Activated CD8-positive, alpha-beta memory T cell treated with anti-CD3 and anti-CD28 coated beads, Interleukin-2, amount 50 U/mL, for 1 hour (primary cell): ENCODE data around the gene CLMN.
"Not testable (repeated sequence)": the region's sequence is repeated elsewhere in the genome, so short reads cannot be mapped to it uniquely, and the experiment has no call there.

Source experiments
- DNase-seq: peaks from one replicate; pipeline ENCODE4 v3.0.0-alpha.2; 2020; ENCODE audit errors: extremely low read depth

Gene CLMN

DNA sequence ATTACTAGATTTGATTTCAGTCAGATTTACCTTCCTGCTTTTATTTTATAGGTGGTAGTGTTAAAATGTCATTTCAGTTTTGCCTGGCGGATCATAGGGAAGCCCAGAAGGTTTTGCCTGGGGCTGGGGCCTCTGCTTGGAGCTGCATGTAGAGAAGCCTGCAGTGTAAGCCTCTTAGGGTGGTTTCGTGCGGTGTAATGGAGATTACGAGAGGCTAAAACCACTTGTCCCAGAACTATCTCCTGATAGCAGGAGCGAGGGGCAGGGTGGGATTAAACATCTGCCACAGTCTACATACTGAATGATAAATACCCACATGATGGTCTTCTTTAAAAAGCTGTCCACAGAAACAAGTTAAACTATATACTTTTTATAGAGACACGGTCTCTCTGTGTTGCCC, 127.4 kb downstream of the CLMN start:
- DNase-seq: no peak

DNA sequence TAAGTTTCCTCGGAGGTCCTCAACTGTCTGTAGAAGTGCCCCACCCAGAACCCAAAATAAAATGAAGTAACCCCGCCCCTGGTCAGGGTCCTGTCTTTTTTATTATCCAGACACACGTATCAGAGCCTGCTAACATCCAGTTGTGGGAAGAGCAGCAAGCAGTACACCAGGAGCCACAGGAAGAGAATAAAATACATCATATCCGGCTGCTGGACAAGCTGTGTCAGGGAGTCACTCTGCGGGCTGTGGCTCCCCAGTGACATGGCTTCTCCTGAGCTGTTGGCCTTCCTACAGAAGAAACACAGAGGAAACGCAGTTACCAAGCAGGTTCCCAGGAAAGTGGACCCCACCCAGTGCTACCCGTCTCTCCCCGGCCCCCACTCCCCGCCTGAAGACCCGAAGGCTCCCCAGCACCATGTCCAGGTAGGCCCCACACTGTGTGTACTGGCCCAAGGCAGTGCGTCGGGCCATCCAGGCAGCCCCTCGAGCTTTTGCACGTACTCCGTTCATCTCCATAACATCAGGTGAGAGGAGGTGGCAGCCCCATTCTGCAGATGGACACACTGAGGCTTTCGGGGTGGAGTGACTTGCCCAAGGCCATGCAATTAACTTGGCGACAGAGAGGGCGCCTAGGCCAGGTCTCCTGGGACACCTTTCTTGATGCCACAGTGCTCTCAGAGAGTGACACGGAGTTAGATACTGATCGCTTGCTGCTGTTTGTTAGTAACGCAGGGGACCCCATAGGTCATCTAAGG, 128.1 kb downstream of the CLMN start:
- DNase-seq: no peak

DNA sequence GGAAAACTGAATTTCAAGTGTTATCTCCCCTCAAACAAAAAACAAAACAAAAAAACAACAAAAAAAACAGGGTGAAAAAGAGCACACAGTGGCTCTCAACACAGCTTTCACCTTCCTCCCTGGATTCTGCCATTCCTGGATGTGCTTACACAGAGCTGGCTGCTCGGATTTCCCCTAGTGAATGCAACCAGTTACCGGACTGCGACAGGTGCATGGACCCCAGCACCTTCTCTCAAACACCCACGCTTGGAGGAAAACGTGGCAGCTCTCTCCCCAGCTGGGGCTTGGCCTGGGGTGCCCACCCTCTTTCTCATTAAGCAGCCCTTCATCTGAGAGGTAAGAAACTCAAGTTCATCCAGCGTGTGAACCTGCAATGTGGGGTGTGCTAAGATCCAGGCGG, 128.9 kb downstream of the CLMN start:
- DNase-seq: no peak

DNA sequence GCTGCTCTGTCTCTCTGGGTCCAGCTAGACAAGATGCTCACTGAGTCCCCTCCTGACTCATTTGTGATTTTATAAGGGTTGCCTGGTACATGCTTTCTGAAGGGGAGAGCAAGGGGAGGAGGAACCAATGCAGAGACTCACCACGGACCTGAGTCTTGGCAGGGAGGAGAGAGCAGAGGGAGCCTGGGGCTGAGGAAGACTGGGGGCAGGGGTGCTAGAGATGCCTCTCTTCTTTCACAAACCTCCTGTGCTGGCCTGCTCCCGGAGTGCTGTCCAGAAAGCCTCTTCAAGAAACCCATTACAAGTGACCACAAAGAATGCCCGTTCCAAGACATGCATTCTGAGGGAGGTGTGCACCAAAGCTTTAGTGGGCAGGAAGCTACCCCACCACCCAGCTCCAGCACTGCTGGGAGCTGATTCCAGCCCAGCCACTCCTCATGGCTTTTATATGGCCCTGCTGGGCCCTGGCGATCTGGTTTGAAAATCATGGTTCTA, 129.3 kb downstream of the CLMN start:
- no peak for DNase-seq

DNA sequence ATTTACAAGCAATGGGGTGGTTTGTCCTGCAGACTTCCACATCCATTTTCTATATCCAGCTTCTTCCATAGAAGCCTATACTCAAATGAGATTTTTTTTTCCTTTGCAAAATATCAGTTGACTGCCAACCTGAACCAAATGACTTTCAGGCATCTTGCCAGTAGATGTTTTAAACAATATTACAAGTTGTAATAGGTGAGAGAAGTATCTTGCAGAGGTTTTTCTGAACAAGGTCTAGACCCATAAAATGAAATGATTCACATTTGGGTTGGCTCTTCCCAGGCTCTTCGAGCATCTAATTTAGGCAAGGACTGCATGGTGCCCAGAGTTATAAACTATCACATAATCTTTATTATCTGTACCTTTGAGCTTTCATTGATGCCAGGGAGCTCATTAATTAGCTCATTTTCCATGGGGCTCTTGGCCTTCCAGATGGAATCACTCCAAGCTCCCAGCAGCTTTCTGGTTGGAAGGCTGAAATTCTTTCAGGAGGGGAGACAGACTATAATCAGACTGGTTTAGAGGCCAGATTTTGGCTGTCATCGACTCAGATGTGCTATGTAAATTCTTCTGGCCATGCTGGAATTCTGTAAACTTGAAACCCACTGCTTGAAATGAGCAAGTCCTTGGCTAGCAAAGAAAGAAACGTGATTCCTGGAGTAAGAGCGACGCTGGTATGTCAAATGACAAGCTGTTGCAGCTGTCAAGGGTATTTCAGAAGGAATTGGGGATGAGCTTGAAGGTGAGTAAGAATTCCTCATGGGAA, 130.2 kb downstream of the CLMN start:
- no peak for DNase-seq

DNA sequence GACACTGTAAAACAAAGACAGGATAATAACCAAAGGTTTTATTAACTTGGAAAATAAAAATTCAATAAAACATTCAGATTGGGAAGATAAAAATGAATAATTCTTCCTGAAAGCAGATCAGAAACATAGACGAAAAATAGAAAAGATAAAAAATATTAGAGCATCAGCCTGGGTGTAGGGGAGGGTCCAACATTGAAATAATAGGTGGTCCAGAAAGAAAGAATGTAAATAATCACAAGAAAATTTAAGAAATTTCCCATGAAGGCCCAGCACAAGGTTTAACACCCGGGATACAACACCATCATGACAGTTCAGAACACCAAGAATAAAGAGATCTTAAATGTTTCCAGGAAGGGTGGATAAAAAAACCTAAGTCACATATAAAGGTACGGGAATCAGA, 131.3 kb downstream of the CLMN start:
- DNase-seq: no peak

DNA sequence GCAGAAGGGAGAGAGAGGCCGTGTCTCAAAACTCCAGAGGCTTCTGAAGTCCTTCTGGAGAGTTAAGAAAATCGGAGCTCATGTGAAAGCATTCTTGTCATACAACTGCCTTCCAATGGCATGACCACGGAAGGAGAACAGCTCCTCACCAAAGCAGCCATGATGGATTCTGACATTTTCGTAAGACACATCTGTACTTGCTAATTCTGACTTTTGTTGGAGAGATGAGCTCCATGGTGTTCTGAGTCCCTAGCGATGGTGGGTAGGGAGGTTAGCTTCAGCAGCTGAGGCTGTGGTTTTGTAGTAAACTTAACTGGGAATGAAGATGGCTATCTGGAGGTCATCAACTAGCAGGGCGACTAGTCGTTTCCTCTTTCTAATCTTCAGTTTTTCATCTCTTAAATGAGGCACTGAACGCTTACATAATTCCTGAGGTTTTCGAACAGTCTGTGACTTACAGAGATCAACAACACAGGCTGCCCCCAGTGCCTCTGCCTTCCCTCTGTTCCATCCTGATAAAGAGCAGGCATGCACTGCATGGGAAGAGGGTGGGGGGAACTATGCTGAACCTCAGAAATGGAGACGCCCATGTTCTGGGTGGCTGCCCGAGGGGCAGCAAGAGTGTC, 133.8 kb downstream of the CLMN start:
- no peak for DNase-seq

DNA sequence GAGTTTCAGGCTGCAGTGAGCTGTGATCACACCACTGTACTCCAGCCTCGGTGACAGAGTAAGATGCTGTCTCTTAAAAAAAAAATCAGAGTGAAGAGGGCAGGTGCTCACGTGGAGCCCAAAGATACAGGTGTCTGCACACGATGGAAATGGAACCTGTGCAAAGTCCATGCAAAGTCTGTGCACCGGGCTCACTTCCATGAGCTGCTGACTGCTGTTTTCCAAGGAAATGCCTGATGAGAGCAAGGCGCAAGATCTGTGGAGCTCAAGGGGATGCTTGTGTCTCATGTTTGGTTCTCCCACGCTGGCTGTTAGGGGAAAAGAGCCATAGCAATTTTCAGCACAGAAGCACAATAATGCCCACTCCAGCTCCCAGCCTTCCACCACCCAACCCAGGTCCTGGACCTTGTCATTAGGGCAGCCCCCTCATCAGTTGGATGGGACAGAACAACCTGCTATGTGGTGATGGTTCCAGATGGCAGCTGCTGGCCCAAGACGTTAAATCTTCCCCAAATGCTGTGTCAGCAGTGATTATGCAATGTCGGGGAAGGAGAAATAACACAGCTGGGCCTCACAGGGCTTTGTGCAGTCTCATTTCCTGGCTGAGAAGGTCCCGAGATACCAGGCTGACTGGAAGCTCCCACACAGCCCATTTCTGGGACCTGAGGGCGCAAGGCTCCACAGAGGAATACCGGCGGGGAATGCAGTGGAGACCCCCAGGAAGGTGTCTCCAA, 134.5 kb downstream of the CLMN start:
- DNase-seq: no peak

DNA sequence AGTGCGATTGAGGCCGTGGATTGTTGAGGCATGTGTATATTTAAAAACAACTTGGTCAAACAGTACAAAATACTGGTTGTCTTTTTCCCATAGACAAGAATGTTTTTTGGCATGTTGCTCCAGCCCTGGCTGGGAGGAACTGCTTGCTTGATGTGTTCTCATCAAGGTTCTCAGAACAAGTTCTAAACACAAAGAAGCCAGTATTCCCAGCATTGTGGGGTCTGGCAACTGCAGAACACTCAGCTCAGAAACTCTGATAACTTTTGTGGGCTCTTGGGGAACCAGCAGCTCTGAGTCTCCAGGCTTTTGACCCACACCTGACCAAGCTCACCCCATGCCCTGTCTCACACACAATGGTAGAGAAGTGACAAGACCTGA, 135.3 kb downstream of the CLMN start:
- DNase-seq: no peak

DNA sequence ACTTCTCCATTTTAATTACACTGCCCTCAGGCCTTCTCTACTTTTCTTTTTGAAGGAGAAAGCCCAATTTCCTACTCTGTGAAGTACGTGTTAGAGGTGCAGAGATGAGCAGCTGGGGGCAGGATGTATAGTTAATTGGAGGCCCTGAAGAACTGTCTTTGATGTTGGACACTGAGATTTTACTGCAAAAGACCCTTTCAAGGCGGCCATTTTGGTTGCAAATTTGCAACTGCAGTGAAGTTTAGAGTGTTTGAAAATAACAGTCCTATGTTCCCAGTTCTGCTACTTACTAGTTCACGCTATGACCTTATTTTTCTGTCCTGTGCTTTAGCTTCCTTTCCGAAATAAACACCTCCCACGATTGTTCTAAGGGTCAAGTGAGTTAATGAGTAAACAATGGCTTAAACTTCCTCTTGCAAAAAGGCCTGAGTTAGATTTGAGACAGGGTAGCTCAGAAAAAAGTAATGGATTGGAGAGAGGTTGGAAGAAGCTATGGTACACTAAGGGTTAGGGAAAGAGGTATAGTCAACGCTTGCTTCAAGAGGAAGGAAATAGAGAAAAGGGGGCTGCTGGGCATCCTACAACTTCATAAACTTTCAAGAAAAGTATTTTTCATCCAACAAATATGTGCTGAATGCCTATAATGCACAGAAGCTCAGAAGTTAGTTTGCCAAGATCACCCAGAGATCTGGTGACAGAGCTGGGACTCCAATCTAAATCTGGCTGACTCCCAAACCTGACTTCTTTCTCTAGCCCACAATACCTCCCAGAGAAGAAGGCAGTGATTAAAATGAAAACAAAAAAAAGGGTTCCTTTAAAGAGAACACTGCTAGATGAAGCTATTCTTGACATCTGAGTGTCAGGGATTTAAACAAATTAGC, 135.9 kb downstream of the CLMN start:
- no peak for DNase-seq

DNA sequence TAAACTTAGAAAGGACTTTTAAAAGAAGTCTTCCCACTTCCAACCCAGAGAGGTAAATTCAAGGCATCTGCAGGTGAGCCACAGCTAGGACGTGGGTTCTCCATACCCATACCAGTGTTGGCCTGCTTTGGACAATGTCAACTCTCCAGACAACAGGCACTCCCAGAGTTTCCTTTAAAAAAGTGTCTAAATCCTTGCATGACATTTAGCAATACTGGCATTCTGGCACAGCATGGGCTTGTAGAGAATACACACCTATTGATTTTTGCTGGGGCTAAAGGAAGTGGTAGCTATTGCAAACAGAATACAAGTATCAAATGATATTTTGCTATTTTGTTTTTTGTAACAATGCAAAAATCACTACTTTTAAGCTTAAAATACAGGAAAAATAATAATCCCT, 136.6 kb downstream of the CLMN start:
- no peak for DNase-seq

DNA sequence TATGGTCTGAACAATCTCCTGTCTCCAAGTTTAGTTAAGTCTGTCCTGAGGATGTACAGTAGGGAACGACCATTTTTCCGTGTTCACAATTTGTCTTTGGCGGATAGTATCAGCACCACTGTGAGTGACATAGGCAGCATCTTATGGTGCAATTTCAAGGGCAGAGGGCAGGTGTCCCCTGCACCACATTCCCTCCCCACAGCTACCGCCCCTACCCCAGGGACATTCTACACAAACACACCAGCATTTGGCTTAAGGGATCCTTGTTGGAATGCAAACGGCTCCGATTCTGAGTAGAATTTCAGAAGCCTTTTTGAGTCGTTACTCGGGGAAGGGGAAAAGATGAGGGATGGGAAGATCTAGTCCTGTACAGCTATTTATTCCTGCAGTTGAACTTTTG, 137.3 kb downstream of the CLMN start:
- no peak for DNase-seq

DNA sequence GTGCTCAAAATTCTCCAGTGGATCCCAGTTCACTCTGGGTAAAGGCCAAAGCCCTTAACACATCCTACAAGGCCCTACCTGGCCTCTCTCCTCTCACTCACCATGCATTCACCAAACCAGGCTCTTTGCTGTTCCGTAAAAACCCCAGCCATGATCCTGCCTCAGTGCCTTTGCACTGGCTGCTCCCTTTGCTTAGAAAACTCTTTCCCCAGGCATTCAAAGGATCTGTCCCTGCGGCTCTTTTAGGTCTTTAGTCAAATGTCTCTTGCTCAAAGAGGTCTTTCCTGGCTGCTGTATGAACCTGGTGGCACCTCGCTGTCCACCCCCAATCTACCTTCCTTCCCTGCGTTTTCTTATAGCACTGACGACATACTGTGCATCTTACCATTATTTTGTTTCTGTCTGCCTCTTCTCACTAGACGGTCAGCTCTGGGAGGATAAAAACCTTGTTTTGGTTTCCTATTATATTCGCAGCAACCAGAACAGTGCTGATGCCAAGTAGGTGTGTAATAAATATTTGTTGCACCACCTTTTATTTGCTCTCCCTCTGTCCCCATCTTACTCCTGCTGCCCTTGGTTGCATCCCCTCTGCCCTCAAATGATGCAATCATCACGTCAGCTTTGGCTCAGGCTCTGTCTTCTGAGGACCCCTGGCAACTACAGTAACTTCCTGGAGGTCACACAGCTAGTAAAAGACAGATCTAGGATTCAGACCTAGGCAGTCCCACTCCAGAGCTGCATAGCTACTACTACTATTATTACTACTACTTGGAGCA, 138.6 kb downstream of the CLMN start:
- DNase-seq: no peak

DNA sequence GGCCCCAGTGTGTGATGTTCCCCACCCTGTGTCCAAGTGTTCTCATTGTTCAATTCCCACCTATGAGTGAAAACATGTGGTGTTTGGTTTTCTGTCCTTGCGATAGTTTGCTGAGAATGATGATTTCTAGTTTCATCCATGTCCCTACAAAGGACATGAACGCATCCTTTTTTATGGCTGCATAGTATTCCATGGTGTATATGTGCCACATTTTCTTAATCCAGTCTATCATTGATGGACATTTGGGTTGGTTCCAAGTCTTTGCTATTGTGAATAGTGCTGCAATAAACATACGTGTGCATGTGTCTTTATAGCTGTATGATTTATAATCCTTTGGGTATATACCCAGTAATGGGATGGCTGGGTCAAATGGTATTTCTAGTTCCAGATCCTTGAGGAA, 144.0 kb downstream of the CLMN start:
- DNase-seq: not testable (repeated sequence)

DNA sequence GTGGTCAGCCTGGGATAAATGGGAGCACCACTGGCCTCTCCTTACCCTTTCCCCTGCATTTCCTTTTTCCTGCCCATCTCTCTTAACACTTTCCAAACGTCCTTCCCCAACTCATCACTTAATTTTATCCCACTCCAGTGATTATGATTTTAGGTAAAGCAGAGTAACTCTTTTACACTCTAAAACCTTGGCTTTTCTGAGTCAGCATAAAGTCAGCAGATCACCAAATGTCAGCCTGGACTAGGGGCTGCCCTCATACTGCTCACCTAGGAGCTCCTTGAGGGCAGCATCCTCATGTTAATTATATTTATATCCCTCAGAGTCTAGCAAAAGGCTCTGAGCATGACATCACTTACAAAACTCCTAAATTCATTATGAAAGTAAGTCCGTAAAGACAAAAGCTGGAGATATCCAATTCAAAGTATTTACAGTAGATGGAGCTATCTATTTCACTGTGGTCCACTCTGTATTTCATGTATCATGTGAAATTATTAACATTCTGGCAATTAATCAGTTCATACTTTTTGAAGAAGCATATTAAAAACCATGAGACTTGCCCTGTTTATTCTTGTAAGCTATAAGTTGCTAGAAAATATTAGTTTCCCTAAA, 145.4 kb downstream of the CLMN start:
- no peak for DNase-seq

DNA sequence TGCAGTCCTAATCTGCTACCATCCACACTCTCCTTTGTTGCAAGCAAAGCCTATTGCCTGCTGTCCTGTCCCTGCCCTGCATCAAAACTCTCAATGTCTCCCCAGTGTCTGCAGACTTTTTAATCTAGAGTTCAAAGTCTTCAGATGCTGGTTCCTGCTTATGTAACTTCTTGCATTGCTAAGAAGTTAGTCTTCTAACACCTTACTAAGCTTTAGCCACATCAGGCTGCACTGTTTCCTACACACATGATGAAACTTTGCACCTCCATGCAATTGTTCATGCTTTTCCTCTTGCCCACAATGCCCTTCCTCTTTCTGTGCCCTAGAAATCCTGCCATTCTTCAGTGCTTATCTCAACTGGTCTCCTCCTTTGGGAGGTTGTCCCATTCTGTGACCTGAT, 146.2 kb downstream of the CLMN start:
- no peak for DNase-seq

DNA sequence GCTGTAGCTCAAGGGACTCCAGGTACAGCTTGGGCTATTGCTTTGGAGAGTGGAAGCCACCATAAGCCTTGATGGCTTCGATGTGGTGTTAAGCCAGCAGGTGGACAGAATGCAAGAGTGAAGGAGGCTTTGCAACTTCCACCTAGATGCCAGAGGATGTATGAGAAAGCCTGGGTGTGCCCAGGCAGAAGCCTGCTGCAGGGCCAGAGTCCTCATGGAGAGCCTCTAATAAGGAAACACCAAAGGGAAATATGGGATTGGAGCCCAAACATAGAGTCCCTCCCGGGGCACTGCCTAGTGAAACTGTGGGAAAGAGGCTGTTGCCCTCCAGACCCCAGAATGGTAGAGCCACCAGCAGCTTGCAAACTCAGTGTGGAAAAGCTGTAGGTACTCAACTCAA, 152.5 kb downstream of the CLMN start:
- DNase-seq: no peak

DNA sequence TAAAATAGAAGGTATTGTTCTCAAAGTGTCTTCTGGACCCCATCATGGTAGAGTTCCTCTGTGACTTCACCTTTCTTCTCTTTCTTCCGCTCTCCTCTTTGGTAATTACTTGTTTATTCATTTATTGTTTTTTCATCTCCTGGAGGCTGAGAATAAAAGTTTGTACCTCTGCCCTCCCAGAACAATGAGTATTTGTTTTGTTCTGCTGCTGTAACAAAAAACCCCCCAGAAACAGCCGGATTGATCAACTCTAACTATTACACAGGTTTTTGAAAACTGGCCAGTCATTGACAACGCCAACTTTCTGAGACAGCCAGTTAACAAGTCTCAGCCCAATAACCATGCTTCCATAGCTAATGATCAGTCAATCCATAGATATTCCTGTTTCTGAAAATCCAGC, 154.2 kb downstream of the CLMN start:
- no peak for DNase-seq

DNA sequence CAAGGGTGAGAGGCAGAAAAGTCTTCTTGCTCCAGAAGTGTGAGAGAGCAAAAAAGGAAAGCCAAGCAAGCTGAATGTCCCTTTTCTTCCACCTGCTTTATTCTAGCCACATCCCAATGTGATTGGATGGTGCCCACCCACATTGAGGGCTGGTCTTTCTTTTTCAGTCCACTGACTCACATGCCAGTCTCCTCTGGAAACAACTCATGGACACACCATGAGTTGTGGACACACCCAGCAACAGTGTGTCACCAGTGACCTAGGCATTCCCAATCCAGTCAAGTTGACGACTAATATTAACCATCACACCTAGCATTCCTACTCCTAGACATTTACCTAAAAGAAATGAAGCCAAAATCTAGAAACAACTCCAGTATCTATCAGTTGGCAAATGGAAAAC, 155.2 kb downstream of the CLMN start:
- DNase-seq: no peak

DNA sequence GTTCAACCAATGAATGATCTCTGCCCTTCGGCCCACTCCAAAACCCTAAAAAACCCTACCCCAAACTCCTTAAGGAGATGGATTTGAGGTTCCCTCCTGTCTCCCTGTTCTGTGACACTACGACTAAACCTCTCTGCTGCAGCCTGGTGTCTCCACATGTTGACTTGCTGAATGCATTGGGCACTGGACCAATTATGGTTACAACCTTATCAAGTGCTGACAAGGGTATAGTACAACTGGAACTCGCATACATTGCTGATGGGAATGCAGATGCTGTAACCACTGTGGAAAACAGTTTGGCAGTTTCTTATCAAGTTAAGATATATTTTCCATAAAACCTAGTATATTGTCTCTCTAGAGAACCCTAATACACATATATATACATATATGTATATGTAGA, 156.0 kb downstream of the CLMN start:
- no peak for DNase-seq
